Stimulated activated CD8-positive, alpha-beta memory T cell treated with anti-CD3 and anti-CD28 coated beads, Interleukin-15, amount 100 ng/mL, for 48 hours (primary cell): ENCODE data around the gene FTO.

Source experiments
- DNase-seq, 2 donors: peaks; one replicate each; pipeline ENCODE4 v3.0.0-alpha.2; 2020; ENCODE audit warnings: low read depth in 2 of 2

FTO gene

GRCh38 chr16:53962041-53962440 is 258.1 kb downstream of the FTO start:
- no peak for DNase-seq

GRCh38 chr16:53964145-53964790 is 260.3 kb downstream of the FTO start:
- no peak for DNase-seq

GRCh38 chr16:53966821-53967571 is 263.0 kb downstream of the FTO start:
- DNase-seq, result no peak

- DNase-seq, result no peak
These were observed 263.6 kb downstream of the FTO start for GRCh38 chr16:53967572-53967971.

- DNase-seq, result no peak
These were observed 264.5 kb downstream of the FTO start for GRCh38 chr16:53968454-53968853.

GRCh38 chr16:53968896-53969295 is 264.9 kb downstream of the FTO start:
- no peak for DNase-seq

- DNase-seq, result no peak
These were observed 267.7 kb downstream of the FTO start for GRCh38 chr16:53971616-53972015.

- no peak for DNase-seq
These were observed 269.1 kb downstream of the FTO start for GRCh38 chr16:53973021-53973420.

GRCh38 chr16:53974484-53975080 is 270.6 kb downstream of the FTO start:
- no peak for DNase-seq

GRCh38 chr16:53980675-53981074 is 276.7 kb downstream of the FTO start:
- no peak for DNase-seq

GRCh38 chr16:53982631-53983042 is 278.7 kb downstream of the FTO start:
- DNase-seq, result no peak

GRCh38 chr16:53984936-53985335 is 281.0 kb downstream of the FTO start:
- no peak for DNase-seq

- no peak for DNase-seq
These were observed 281.9 kb downstream of the FTO start for GRCh38 chr16:53985861-53986260.

GRCh38 chr16:53986793-53987192 is 282.8 kb downstream of the FTO start:
- DNase-seq, result no peak

GRCh38 chr16:53988136-53988535 is 284.2 kb downstream of the FTO start:
- no peak for DNase-seq

- no peak for DNase-seq
These were observed 285.6 kb downstream of the FTO start for GRCh38 chr16:53989597-53989996.

GRCh38 chr16:53991754-53992378 is 287.9 kb downstream of the FTO start:
- no peak for DNase-seq

- no peak for DNase-seq
These were observed 291.4 kb downstream of the FTO start for GRCh38 chr16:53995378-53995777.

GRCh38 chr16:53996961-53997360 is 293.0 kb downstream of the FTO start:
- DNase-seq, result no peak

- no peak for DNase-seq
These were observed 294.3 kb downstream of the FTO start for GRCh38 chr16:53998024-53998810.

GRCh38 chr16:53998966-53999522 is 295.1 kb downstream of the FTO start:
- no peak for DNase-seq

- no peak for DNase-seq
These were observed 295.9 kb downstream of the FTO start for GRCh38 chr16:53999841-54000240.
